Natural killer cell (primary cell): ENCODE measurements around the gene FAM184B. TPM values are rescaled to one million over a fixed set of nuclear protein-coding genes. Genes with fewer than 3 reads are reported as not detected.
"Not testable (repeated sequence)": the region's sequence is repeated elsewhere in the genome, so short reads cannot be mapped to it uniquely, and the experiment has no call there.

Source experiments
- ATAC-seq, 3 donors: fragments of 150-1000 bp in 2 of 3; fragments of 200-7000 bp in 1 of 3; cut with Tn5 transposase; 1 replicate in 1 of 3; 2 replicates in 2 of 3; pipeline ENCODE4 v1.10.0; 2021; ENCODE audit warnings: mild to moderate bottlenecking in 2 of 3, moderate library complexity in 2 of 3
- DNase-seq, 2 donors: peaks; one replicate each; pipeline versions ENCODE4 v3.0.0 to v3.0.0-alpha.2; 2013 to 2021; ENCODE audit warnings: mixed read lengths in 1 of 2
- H3K27ac ChIP-seq: one replicate; pipeline ENCODE4 v1.5.1; 2013; ENCODE audit warnings: mild to moderate bottlenecking, low read length
- H3K27me3 ChIP-seq: one replicate; pipeline ENCODE4 v1.6.1; 2013; ENCODE audit warnings: low read length; ENCODE audit not compliant: control insufficient read depth, insufficient read depth
- H3K36me3 ChIP-seq: one replicate; pipeline ENCODE4 v1.6.1; 2013; ENCODE audit warnings: low read length; ENCODE audit not compliant: control insufficient read depth, insufficient read depth
- H3K4me1 ChIP-seq: one replicate; pipeline ENCODE4 v1.6.1; 2013; ENCODE audit warnings: low read length; ENCODE audit not compliant: control insufficient read depth, insufficient read depth
- H3K4me3 ChIP-seq: one replicate; pipeline ENCODE4 v1.5.1; 2013; ENCODE audit warnings: low read length
- H3K9me3 ChIP-seq: one replicate; pipeline ENCODE4 v1.6.1; 2013; ENCODE audit warnings: low read length; ENCODE audit not compliant: control insufficient read depth, insufficient read depth
- H3K27ac Mint-ChIP-seq, 2 donors: one replicate each; pipeline ENCODE4 v1.8.0; 2022; ENCODE audit warnings: mild to moderate bottlenecking in 2 of 2, mixed read lengths in 2 of 2, moderate library complexity in 1 of 2
- H3K27me3 Mint-ChIP-seq, 2 donors: one replicate each; pipeline ENCODE4 v1.8.0; 2022; ENCODE audit warnings: low read depth in 2 of 2, mixed read lengths in 2 of 2
- H3K36me3 Mint-ChIP-seq: one replicate; pipeline ENCODE4 v1.8.0; 2022; ENCODE audit warnings: mixed read lengths
- H3K4me1 Mint-ChIP-seq, 2 donors: one replicate each; pipeline ENCODE4 v1.8.0; 2022; ENCODE audit warnings: mixed read lengths in 2 of 2
- H3K4me3 Mint-ChIP-seq: one replicate; pipeline ENCODE4 v1.8.0; 2022; ENCODE audit warnings: mild to moderate bottlenecking, moderate library complexity, mixed read lengths
- H3K9me3 Mint-ChIP-seq, 2 donors: one replicate each; pipeline ENCODE4 v1.8.0; 2022; ENCODE audit warnings: mixed read lengths in 2 of 2
- CTCF ChIP-seq: fragments of 200-600 bp; IDR thresholded peaks from one replicate; pipeline ENCODE4 v1.8.0; 2022; ENCODE audit warnings: antibody characterized with exemption
- WGBS: methylation state at CpG from one replicate; pipeline ENCODE4 v1.1.7; 2013; ENCODE audit warnings: missing lambda C conversion rate; ENCODE audit not compliant: insufficient coverage; 5-methylcytosine and 5-hydroxymethylcytosine counted together
- intact Hi-C: fragments of 100-400 bp; cut with micrococcal nuclease; formaldehyde crosslinking; loops from one replicate; pipeline ENCODE4 v1.14.2; 2022
- total RNA-seq, 4 donors: library from RNA; stranded (reverse); fragments of 120-200 nt in 1 of 4; gene quantifications; one replicate each; pipeline versions ENCODE4 v1.2.3 to v1.2.4, GENCODE V29; 2013 to 2022

FAM184B gene
- total RNA-seq, 3 donors from 2014 or later (not counting 1 experiment from before 2014, with no cell fraction given): 0.05 TPM; not detected in 2

DNA sequence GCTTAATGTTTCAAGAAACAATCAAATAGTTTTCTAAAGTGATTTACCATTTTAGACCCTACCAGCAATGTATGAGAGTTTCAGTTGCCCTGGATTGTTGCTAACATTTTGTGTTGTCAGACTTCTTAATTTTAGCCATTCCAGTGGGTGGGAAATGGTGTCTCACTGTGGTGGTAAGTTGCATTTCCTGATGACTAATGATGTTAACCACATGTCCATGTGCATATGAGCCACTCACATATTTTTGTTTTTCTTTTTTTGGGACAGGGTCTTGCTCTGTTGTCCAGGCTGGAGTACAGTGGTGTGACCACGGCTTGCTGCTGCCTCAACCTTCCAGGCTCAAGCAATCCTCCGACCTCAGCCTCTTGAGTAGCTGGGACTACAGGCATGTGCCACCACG lies 118.7 kb downstream of the FAM184B start:
- ATAC-seq (peak in 1 of 3 donors; percentile 21), DNase-seq (no peak)
- Mint-ChIP-seq H3K4me1 (peaks cover 9 to 10% of the 10 kb centered on the region in 2 donors), H3K9me3 (no peaks in the 10 kb centered on the region), H3K27me3 (no peaks in the 10 kb centered on the region), H3K36me3 (no peaks in the 10 kb centered on the region), H3K27ac (no peak overlapping the region), H3K4me3 (no peak overlapping the region)
- H3K36me3 ChIP-seq: no peaks in the 10 kb centered on the region
- H3K4me1 ChIP-seq: peaks cover 6% of the 10 kb centered on the region
- H3K9me3 ChIP-seq: no peaks in the 10 kb centered on the region
- 93% methylated on average over 3 of the region's 3 CpGs for WGBS
- H3K27me3 ChIP-seq: no peaks in the 10 kb centered on the region
- H3K27ac ChIP-seq: no peak overlapping the region
- intact Hi-C loops: no loop called here
- no peak overlapping the region for H3K4me3 ChIP-seq
- no peak for TF ChIP-seq CTCF

DNA sequence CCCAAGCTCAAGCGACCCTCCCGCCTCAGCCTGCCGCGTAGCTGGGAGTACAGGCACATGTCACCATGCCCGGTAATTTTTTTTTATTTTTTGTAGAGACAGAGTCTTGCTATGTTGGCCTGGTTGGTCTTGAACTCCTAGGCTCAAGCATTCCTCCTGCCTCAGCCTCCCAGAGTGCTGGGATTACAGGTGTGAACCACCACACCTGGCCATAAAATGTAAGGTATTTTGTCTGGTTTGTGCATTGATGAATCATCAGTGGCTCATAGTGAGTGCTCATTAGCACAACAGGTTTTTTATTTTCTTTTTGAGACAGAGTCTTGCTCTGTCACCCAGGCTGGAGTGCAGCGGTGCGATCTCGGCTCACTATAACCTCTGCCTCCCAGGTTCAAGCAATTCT lies 122.2 kb downstream of the FAM184B start:
- intact Hi-C loops, H3K4me3 Mint-ChIP-seq, H3K27me3 Mint-ChIP-seq, H3K27ac ChIP-seq, H3K4me1 Mint-ChIP-seq, H3K4me1 ChIP-seq, ATAC-seq, DNase-seq, H3K27ac Mint-ChIP-seq, H3K4me3 ChIP-seq, H3K36me3 ChIP-seq, H3K27me3 ChIP-seq, H3K36me3 Mint-ChIP-seq, H3K9me3 ChIP-seq, H3K9me3 Mint-ChIP-seq: not testable (repeated sequence)
- 95% methylated on average over 8 of the region's 8 CpGs for WGBS

- TF ChIP-seq CTCF: no peak
- Histone ChIP-seq H3K27me3 (no peaks in the 10 kb centered on the region), H3K4me1 (no peaks in the 10 kb centered on the region), H3K36me3 (no peaks in the 10 kb centered on the region), H3K9me3 (no peaks in the 10 kb centered on the region), H3K27ac (no peak overlapping the region), H3K4me3 (no peak overlapping the region)
- no peaks in the 10 kb centered on the region for H3K4me1 Mint-ChIP-seq
- intact Hi-C loops: no loop called here
- DNase-seq (peak in 1 of 2 donors; percentile 13), ATAC-seq (no peak)
- no peaks in the 10 kb centered on the region for H3K36me3 Mint-ChIP-seq
- no peaks in the 10 kb centered on the region for H3K27me3 Mint-ChIP-seq
- H3K9me3 Mint-ChIP-seq: no peaks in the 10 kb centered on the region
- 81% methylated on average over 9 of the region's 9 CpGs for WGBS
- no peak overlapping the region for H3K27ac Mint-ChIP-seq
- no peak overlapping the region for H3K4me3 Mint-ChIP-seq
Observed at GRCh38 chr4:17657849-17658248, 123.6 kb downstream of the FAM184B start.

DNA sequence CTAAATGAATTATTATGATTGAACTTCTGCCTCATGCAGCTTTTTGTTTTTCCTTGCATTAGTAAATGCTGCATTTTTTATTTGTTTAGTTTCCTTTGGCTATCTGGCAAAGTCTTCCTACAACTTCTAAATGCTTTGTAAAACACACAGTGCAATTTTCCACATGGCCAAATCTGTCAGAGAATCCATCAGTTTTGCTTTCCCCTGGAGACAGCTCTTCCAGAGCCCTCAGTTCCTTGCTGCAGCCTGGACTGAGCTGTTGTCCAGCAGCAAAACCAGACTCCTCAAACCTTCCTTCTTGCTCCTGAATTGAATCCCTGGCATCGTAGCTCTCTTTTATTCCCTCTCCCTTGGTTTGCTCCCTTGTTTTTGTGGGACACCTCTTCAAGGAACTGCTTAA lies 124.3 kb downstream of the FAM184B start:
- H3K27me3 ChIP-seq: no peaks in the 10 kb centered on the region
- no peak overlapping the region for H3K4me3 ChIP-seq
- H3K4me1 Mint-ChIP-seq: no peaks in the 10 kb centered on the region
- H3K4me1 ChIP-seq: no peaks in the 10 kb centered on the region
- 90% methylated on average over 1 of the region's 1 CpG for WGBS
- H3K27ac ChIP-seq: no peak overlapping the region
- no peaks in the 10 kb centered on the region for H3K36me3 Mint-ChIP-seq
- ATAC-seq: no peak
- H3K27ac Mint-ChIP-seq: no peak overlapping the region
- no peak overlapping the region for H3K4me3 Mint-ChIP-seq
- intact Hi-C loops: no loop called here
- DNase-seq: no peak
- TF ChIP-seq CTCF: no peak
- no peaks in the 10 kb centered on the region for H3K27me3 Mint-ChIP-seq
- H3K9me3 Mint-ChIP-seq: no peaks in the 10 kb centered on the region
- no peaks in the 10 kb centered on the region for H3K36me3 ChIP-seq
- no peaks in the 10 kb centered on the region for H3K9me3 ChIP-seq
